H1 (cell line): Measurements from ENCODE around the gene ELMO2. TPM values are rescaled to one million over a fixed set of nuclear protein-coding genes. Genes with fewer than 3 reads are reported as not detected.

Experiments
- CTCF ChIA-PET: fragments of 300-600 bp; sonication (Branson Sonifier 250); formaldehyde crosslinking; loops from one replicate; lab custom pipeline; 2021; ENCODE audit not compliant: partially characterized antibody; lab: Charles Lee
- POLR2A ChIA-PET: fragments of 300-600 bp; sonication (Branson Sonifier 250); formaldehyde crosslinking; loops from one replicate; lab custom pipeline; 2021; ENCODE audit warnings: inconsistent platforms; ENCODE audit not compliant: partially characterized antibody; lab: Charles Lee
- DNase-seq, 2 experiments: peaks; one replicate each; pipeline versions ENCODE4 v3.0.0 to v3.0.0-alpha.2; 2010 to 2022; ENCODE audit warnings: low spot score in 2 of 2, low read depth in 1 of 2, mixed read lengths in 1 of 2
- FAIRE-seq: peaks from 2 replicates; lab custom pipeline; 2011; peaks lifted over from hg19 to GRCh38; lab: Jason Lieb, UNC
- H2AFZ ChIP-seq: 2 replicates; pipeline ENCODE4 v1.8.1; 2012; ENCODE audit warnings: low read length, inconsistent platforms
- H2AK5ac ChIP-seq: 2 replicates; pipeline ENCODE4 v1.6.1; 2013; ENCODE audit warnings: low read depth, low read length
- H2BK120ac ChIP-seq: replicated peaks from 2 replicates; pipeline ENCODE3; 2013; ENCODE audit warnings: low read depth, low read length, inconsistent platforms
- H2BK12ac ChIP-seq: 2 replicates; pipeline ENCODE4 v1.6.1; 2013; ENCODE audit warnings: low read depth, low read length
- H2BK15ac ChIP-seq: 2 replicates; pipeline ENCODE4 v1.6.1; 2013; ENCODE audit warnings: low read length
- H2BK20ac ChIP-seq: 2 replicates; pipeline ENCODE4 v1.6.1; 2013; ENCODE audit warnings: low read length
- H2BK5ac ChIP-seq: 2 replicates; pipeline ENCODE4 v1.6.1; 2013; ENCODE audit warnings: low read depth, low read length
- H3K14ac ChIP-seq: 2 replicates; pipeline ENCODE4 v1.6.1; 2013; ENCODE audit warnings: inconsistent platforms; ENCODE audit not compliant: insufficient read length
- H3K18ac ChIP-seq: 2 replicates; pipeline ENCODE4 v1.6.1; 2013; ENCODE audit warnings: low read length; ENCODE audit errors: extremely low read depth
- H3K23ac ChIP-seq: 2 replicates; pipeline ENCODE4 v1.6.1; 2013; ENCODE audit warnings: inconsistent platforms; ENCODE audit not compliant: insufficient read length
- H3K23me2 ChIP-seq: 2 replicates; pipeline ENCODE4 v1.6.1; 2013; ENCODE audit warnings: low read depth, low read length
- H3K27ac ChIP-seq: 2 replicates; pipeline ENCODE4 v1.6.1; 2011; ENCODE audit warnings: low read depth, low read length, inconsistent platforms
- H3K27me3 ChIP-seq, 4 experiments: replicated peaks in 1 of 4; 1 replicate in 1 of 4; 2 replicates in 3 of 4; pipeline versions ENCODE4 v1.6.1 to v1.8.1; 2011 to 2013; ENCODE audit warnings: low read length in 3 of 4, mild to moderate bottlenecking in 3 of 4, inconsistent platforms in 2 of 4, mixed read lengths in 2 of 4, moderate library complexity in 1 of 4; ENCODE audit not compliant: control insufficient read depth in 3 of 4, insufficient read depth in 3 of 4; ENCODE audit errors: extremely low read depth in 1 of 4
- H3K36me3 ChIP-seq, 4 experiments: 2 replicates each; pipeline versions ENCODE4 v1.6.1 to v1.8.1; 2011 to 2013; ENCODE audit warnings: mild to moderate bottlenecking in 4 of 4, low read length in 3 of 4, moderate library complexity in 2 of 4, control low read depth in 1 of 4, inconsistent platforms in 1 of 4; ENCODE audit not compliant: insufficient read depth in 4 of 4, control insufficient read depth in 2 of 4
- H3K4ac ChIP-seq: replicated peaks from 2 replicates; pipeline ENCODE3; 2013; ENCODE audit warnings: low read length, low read depth, mixed read lengths, inconsistent platforms; ENCODE audit not compliant: insufficient read length
- H3K4me1 ChIP-seq, 4 experiments: replicated peaks in 1 of 4; 1 replicate in 1 of 4; 2 replicates in 3 of 4; pipeline versions ENCODE4 v1.6.1 to v1.8.1; 2011 to 2013; ENCODE audit warnings: low read length in 3 of 4, inconsistent platforms in 2 of 4, mixed read lengths in 1 of 4; ENCODE audit not compliant: insufficient read depth in 4 of 4, control insufficient read depth in 3 of 4
- H3K4me2 ChIP-seq, 2 experiments: 2 replicates each; pipeline versions ENCODE4 v1.6.1 to v1.8.1; 2011 to 2013; ENCODE audit warnings: low read depth in 2 of 2, low read length in 2 of 2, control low read depth in 1 of 2, inconsistent platforms in 1 of 2, mild to moderate bottlenecking in 1 of 2; ENCODE audit not compliant: insufficient read depth in 1 of 2
- H3K4me3 ChIP-seq, 4 experiments: fragments of 200-600, 300-600 bp in 1 of 4; sonication (generic), shearing (Covaris generic), sonication (Bioruptor Twin) in 1 of 4; 2 replicates each; pipeline versions ENCODE4 v1.5.1 to v1.8.1; 2011 to 2016; ENCODE audit warnings: low read length in 4 of 4, low read depth in 3 of 4, control low read depth in 2 of 4, inconsistent platforms in 2 of 4, mild to moderate bottlenecking in 2 of 4, mixed read lengths in 1 of 4, moderate library complexity in 1 of 4; ENCODE audit not compliant: insufficient read depth in 2 of 4; ENCODE audit errors: extremely low read depth in 1 of 4
- H3K56ac ChIP-seq: replicated peaks from 2 replicates; pipeline ENCODE3; 2013; ENCODE audit warnings: low read depth, mild to moderate bottlenecking, mixed read lengths, low read length, inconsistent platforms; ENCODE audit not compliant: insufficient read length
- H3K79me1 ChIP-seq: 2 replicates; pipeline ENCODE4 v1.6.1; 2013; ENCODE audit warnings: low read depth, low read length, control low read depth
- H3K79me2 ChIP-seq, 2 experiments: 2 replicates each; pipeline versions ENCODE4 v1.6.1 to v1.8.1; 2012 to 2013; ENCODE audit warnings: low read length in 2 of 2, mild to moderate bottlenecking in 2 of 2, inconsistent platforms in 1 of 2; ENCODE audit not compliant: insufficient read depth in 2 of 2, control insufficient read depth in 1 of 2
- H3K9ac ChIP-seq, 4 experiments: replicated peaks in 1 of 4; 1 replicate in 1 of 4; 2 replicates in 3 of 4; pipeline versions ENCODE4 v1.6.1 to v1.8.1; 2011 to 2013; ENCODE audit warnings: low read depth in 3 of 4, low read length in 3 of 4, control low read depth in 2 of 4, mild to moderate bottlenecking in 2 of 4, moderate library complexity in 2 of 4, inconsistent platforms in 1 of 4; ENCODE audit errors: extremely low read depth in 1 of 4
- H3K9me3 ChIP-seq, 2 experiments: 2 replicates each; pipeline versions ENCODE4 v1.6.1 to v1.8.1; 2012 to 2013; ENCODE audit warnings: mild to moderate bottlenecking in 2 of 2, moderate library complexity in 2 of 2, control low read depth in 1 of 2, inconsistent platforms in 1 of 2, low read depth in 1 of 2, low read length in 1 of 2, mixed read lengths in 1 of 2; ENCODE audit not compliant: insufficient read depth in 2 of 2
- H4K20me1 ChIP-seq, 2 experiments: replicated peaks in 1 of 2; 2 replicates each; pipeline versions ENCODE3 to v1.8.1; 2011 to 2013; ENCODE audit warnings: inconsistent platforms in 2 of 2, low read length in 2 of 2, mild to moderate bottlenecking in 1 of 2; ENCODE audit not compliant: insufficient read depth in 2 of 2, control insufficient read depth in 1 of 2
- H4K5ac ChIP-seq: 2 replicates; pipeline ENCODE4 v1.6.1; 2013; ENCODE audit warnings: low read length, low read depth, mixed read lengths, inconsistent platforms; ENCODE audit not compliant: insufficient read length
- H4K8ac ChIP-seq: 2 replicates; pipeline ENCODE4 v1.8.0; 2013; ENCODE audit warnings: mild to moderate bottlenecking, moderate library complexity, low read length, inconsistent platforms; ENCODE audit not compliant: insufficient read depth; ENCODE audit errors: extremely low read depth
- H4K91ac ChIP-seq: replicated peaks from 2 replicates; pipeline ENCODE3; 2013; ENCODE audit warnings: low read length, mixed read lengths, inconsistent platforms; ENCODE audit not compliant: insufficient read length
- BRCA1 ChIP-seq: IDR thresholded peaks from 2 replicates; pipeline ENCODE4 v1.6.1; 2012; ENCODE audit warnings: low read depth, low read length, improper control_type of control experiment
- CTBP2 ChIP-seq: IDR thresholded peaks from 2 replicates; pipeline ENCODE4 v1.7.0; 2011; ENCODE audit warnings: borderline replicate concordance, mild to moderate bottlenecking, moderate library complexity, mixed read lengths, low read length; ENCODE audit not compliant: insufficient read depth, insufficient read length
- GTF2F1 ChIP-seq: IDR thresholded peaks from 2 replicates; pipeline ENCODE4 v1.6.1; 2012; ENCODE audit warnings: low read depth, low read length, improper control_type of control experiment, borderline replicate concordance
- NANOG ChIP-seq: IDR thresholded peaks from 2 replicates; pipeline ENCODE4 v1.6.1; 2011; ENCODE audit warnings: low read length, low read depth, mild to moderate bottlenecking, inconsistent platforms; ENCODE audit not compliant: insufficient read depth, poor library complexity, severe bottlenecking
- USF2 ChIP-seq: IDR thresholded peaks from 2 replicates; pipeline ENCODE4 v1.6.1; 2011; ENCODE audit warnings: low read length, improper control_type of control experiment
- WGBS, 2 experiments: shearing (Covaris generic) in 1 of 2; methylation state at CpG; one replicate each; pipeline versions ENCODE4 v1.1.6 to v1.1.7; 2013 to 2015; ENCODE audit warnings: low lambda C conversion rate in 2 of 2, mixed read lengths in 2 of 2, inconsistent platforms in 1 of 2, low coverage in 1 of 2, missing lambda C conversion rate in 1 of 2; ENCODE audit not compliant: insufficient replicate concordance in 2 of 2, insufficient coverage in 1 of 2, insufficient read length in 1 of 2; ENCODE audit errors: extremely low coverage in 1 of 2, missing lambda C conversion rate in 1 of 2; 5-methylcytosine and 5-hydroxymethylcytosine counted together
- polyA plus RNA-seq, 7 experiments: library from polyadenylated mRNA; depleted of rRNA in 3 of 7; stranded (reverse) in 5 of 7; unstranded in 2 of 7; fragments of >200 nt in 5 of 7; fragments of 200-250 nt in 2 of 7; gene quantifications; 1 replicate in 5 of 7; 2 replicates in 1 of 7; 4 replicates in 1 of 7; pipeline versions ENCODE4 v1.2.1 to v1.2.3, GENCODE V29; 2011 to 2013; ENCODE audit warnings: missing spikeins in 2 of 7, mixed read lengths in 2 of 7
- total RNA-seq: library from RNA; stranded (reverse); fragmentation: NEBNext Ultra II Directional; extraction: Animal tissue kit (Norgen Biotek cat#: 25700); gene quantifications from 2 replicates; pipeline ENCODE4 v1.2.1, GENCODE V29; 2021

The ELMO2 gene
- total and polyA plus RNA-seq, 2 of the 8 experiments (the other 6 are each of a cell fraction or from before 2014, with no cell fraction given) = 34.3 to 39.7 TPM

DNA sequence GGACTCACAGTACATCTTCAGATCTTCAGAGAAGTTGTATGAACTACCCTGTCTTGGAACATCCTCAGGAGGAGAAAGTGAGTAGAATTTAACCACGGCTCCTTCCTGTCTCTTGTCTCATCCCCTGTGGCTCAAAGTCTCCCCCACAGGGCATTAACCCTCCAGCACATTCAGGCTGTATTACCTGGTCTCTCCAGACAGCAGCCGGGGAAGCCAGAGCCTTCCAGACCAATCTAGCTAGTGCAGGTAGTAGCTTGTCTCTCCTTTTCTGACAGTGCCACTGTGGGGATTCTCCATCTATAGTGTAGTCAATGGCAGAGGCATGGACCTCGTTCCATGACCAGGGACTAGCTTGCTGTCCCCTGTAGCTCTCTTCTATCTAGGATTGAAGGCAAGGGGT lies 16.9 kb upstream of the ELMO2 start:
- Histone ChIP-seq H3K23ac (no peak overlapping the region), H3K14ac (no peak overlapping the region), H2BK5ac (no peak overlapping the region), H3K4ac (no peak overlapping the region), H4K8ac (no peak overlapping the region), H3K4me2 (0 out of 4 replicates have a peak overlapping the region, but pooled peaks of 1 of the 2 experiments have one; percentile 26), H2AFZ (no peak overlapping the region), H3K4me3 (no peak overlapping the region), H3K56ac (no peak overlapping the region), H3K23me2 (no peaks in the 10 kb centered on the region), H2BK120ac (no peak overlapping the region), H3K79me1 (no peaks in the 10 kb centered on the region), H4K5ac (no peak overlapping the region), H2AK5ac (no peak overlapping the region), H3K9ac (no peak overlapping the region), H3K9me3 (no peaks in the 10 kb centered on the region), H2BK20ac (no peak overlapping the region), H3K18ac (no peak overlapping the region), H2BK15ac (no peak overlapping the region; the same call in 1 of the 2 replicates), H4K20me1 (no peaks in the 10 kb centered on the region), H3K27ac (no peak overlapping the region), H3K27me3 (no peaks in the 10 kb centered on the region), H4K91ac (no peak overlapping the region), H3K79me2 (no peaks in the 10 kb centered on the region), H3K4me1 (peaks cover 5 to 17% (median 10%) of the 10 kb centered on the region in 4 experiments; a peak in 6 of 7 replicates), H3K36me3 (no peaks in the 10 kb centered on the region), H2BK12ac (no peak overlapping the region)
- DNase-seq (no peak), FAIRE-seq (peak; percentile 50)
- CTCF ChIA-PET = interaction anchor here (0.9 to 6.7 kb wide), 11 partner anchors 8 to 111 kb away, joined by 3 to 47 read pairs (median 4); no protein-coding TSS in a partner anchor
- POLR2A ChIA-PET = interaction anchor here (0.8 to 1.3 kb wide), 4 partner anchors 9 to 35 kb away, joined by 3 to 4 read pairs (median 3); partner anchors contain the start of gene ELMO2
- 89% methylated on average over 3 of the region's 3 CpGs; no CpG with 5 or more reads in 1 of the 2 experiments for WGBS, 2 experiments
- TF ChIP-seq NANOG (no peak), CTBP2 (no peak), BRCA1 (no peak), GTF2F1 (no peak), USF2 (no peak)
